Fibroblast of mammary gland (primary cell): ENCODE measurements around the gene PPM1L.

Experiments
- DNase-seq: peaks from one replicate; pipeline ENCODE4 v3.0.0-alpha.2; 2010; ENCODE audit warnings: low read depth
- H3K4me3 ChIP-seq: 2 replicates; pipeline ENCODE4 v1.5.1; 2011; ENCODE audit warnings: low read depth, mild to moderate bottlenecking, low read length, moderate library complexity; ENCODE audit not compliant: control insufficient read depth
- TF ChIP-seq, protein P1 (sequence below): conservative IDR thresholded peaks from 2 replicates; pipeline ENCODE4 v1.5.1; 2011; ENCODE audit warnings: low read depth, low read length, inconsistent platforms; ENCODE audit not compliant: control insufficient read depth, insufficient read depth

The PPM1L gene

DNA sequence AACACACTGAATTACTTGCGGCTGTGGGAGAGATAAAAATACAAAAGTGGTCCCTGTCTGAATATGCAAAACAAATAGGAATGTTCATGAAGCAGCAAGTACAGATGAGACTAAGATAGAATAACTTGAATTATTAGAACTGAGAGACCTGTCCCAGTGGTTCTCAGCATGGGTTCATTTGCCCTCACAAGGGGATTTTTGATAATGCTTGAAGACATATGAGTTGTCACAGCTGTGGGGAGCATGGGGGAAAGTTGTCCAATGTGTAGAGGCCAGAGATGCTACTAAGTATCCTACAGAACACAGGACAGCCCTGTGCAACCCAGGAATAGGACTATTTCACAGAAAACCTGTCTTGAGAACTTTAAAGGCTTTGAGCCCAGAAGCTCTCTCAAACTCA lies 22.4 kb downstream of the PPM1L start:
- TF ChIP-seq, protein P1, sequence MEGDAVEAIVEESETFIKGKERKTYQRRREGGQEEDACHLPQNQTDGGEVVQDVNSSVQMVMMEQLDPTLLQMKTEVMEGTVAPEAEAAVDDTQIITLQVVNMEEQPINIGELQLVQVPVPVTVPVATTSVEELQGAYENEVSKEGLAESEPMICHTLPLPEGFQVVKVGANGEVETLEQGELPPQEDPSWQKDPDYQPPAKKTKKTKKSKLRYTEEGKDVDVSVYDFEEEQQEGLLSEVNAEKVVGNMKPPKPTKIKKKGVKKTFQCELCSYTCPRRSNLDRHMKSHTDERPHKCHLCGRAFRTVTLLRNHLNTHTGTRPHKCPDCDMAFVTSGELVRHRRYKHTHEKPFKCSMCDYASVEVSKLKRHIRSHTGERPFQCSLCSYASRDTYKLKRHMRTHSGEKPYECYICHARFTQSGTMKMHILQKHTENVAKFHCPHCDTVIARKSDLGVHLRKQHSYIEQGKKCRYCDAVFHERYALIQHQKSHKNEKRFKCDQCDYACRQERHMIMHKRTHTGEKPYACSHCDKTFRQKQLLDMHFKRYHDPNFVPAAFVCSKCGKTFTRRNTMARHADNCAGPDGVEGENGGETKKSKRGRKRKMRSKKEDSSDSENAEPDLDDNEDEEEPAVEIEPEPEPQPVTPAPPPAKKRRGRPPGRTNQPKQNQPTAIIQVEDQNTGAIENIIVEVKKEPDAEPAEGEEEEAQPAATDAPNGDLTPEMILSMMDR, result no peak
- H3K4me3 ChIP-seq, result no peak overlapping the region
- DNase-seq, result no peak

DNA sequence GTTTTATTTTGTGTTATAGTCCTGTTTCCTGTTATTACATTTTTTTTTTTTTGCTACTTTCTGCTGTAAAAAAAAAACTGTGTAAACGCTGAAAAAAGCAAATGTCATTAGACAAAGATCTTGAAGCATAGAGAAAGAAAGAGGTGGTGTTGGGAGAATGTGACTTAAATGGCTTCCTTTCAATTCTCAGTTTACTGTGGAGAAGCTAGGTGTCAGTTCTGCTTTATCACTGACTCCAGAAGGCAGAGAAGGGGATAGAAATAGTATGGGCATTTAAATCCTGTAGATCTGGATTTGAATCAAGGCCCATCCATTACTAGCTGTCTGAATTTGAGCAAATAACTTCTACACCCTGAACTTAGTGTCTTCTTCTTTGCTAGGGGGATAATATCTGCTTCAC lies 23.0 kb downstream of the PPM1L start:
- TF ChIP-seq, protein P1, result no peak
- no peak for DNase-seq
- no peak overlapping the region for H3K4me3 ChIP-seq

DNA sequence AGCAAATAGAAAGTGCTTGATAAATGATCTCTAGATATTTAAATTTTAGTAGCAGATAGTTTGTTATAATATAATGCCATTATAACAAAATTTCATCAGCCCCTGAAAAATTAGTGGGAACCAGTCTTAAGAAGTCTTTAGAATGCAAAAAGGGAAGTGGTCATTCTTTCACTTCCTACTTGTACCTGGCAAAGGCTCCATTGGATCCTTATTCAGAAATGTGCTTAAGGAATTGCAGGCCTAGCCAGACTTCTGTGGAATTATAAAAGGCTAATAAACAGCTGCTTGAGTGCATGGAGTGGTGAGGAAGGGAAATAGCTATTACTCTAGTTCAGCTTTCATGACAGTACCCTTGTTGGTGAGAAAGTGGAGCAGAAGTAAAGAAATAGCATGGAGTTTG lies 24.2 kb downstream of the PPM1L start:
- TF ChIP-seq, protein P1, result no peak
- H3K4me3 ChIP-seq, result no peak overlapping the region
- DNase-seq, result no peak

DNA sequence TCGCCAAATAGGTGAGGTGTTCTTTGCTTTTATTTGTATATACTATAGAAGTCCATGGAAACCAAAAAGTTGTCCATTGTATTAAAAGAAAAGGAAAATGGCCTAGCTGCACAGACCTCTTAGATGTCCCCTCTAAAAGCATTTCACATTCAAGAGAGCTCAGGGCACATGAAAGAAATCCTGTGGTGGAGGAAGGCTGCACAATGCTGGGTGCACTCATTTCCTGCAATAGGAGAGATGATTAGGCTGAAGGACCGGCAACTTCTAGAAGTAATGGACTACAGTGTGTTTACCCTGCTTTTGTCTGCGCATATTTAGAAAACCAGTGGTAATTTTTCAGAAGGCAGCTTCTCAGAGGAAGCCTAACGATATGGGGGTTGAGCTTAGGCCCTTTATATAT lies 25.4 kb downstream of the PPM1L start:
- TF ChIP-seq, protein P1, result no peak
- no peak overlapping the region for H3K4me3 ChIP-seq
- no peak for DNase-seq

DNA sequence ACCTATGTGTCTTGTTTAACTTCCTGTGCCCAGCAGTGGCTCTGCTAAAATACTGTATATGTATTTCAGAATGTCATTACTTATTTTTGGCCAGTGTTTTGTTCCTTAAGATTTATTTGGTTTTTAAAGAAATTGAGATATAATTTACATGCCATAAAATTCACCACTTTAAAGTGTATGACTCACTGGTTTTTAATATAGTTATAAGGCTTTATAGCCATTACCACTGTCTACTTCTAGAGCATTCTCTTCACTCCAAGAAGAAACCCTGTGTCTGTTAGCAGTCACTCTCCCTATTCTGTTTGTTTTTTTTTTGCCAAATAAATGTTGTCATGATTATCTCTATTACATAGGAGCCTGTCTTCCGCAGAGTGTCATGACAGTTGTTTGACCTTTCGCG lies 25.8 kb downstream of the PPM1L start:
- TF ChIP-seq, protein P1, result no peak
- DNase-seq, result no peak
- H3K4me3 ChIP-seq, result no peak overlapping the region

DNA sequence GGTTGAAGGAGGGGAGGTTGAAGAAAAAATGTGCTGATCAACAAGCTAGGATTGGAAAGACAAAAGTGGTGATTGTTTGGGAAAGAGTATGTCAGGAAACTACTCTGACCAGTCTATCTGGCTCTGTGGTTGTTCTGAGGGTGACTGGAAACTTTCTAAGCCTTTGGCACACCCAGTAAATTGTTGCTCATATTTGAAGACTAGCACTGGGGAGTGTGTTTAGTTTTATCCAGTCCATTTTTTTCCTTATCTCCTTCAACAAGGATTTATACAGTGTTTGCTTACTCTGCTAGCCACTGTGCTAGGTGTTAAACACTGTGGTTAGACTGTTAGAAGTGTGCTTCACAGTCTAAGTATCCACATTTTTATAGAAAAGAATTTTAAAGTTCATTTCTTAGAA lies 28.8 kb downstream of the PPM1L start:
- TF ChIP-seq, protein P1, result no peak
- no peak for DNase-seq
- no peak overlapping the region for H3K4me3 ChIP-seq

DNA sequence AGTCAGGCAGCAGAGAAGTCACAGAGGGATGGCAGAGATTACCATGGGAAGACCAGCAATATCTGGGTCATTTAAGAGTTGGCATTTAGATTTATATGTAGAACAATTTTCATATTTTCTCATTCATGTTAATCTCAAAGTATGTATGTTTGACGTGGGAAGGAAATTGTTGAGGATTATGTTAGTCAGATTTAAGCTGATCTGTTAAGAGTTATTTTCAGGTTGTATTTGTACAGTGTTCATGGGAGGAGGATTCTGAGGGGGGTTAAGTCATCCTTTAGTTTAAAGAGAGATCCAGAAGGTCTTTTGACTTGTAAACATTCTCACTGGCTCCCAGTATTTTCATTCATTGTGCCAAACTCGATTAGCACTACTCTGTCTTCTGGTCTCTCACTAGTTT lies 34.7 kb downstream of the PPM1L start:
- H3K4me3 ChIP-seq, result no peak overlapping the region
- TF ChIP-seq, protein P1, result no peak

More for the DNA sequence above, 34.7 kb downstream of the PPM1L start:
- no peak for DNase-seq
